AG04449 (cell line): ENCODE results near the gene RBMS3.

Source experiments
- CTCF ChIA-PET: fragments of 350-600 bp; formaldehyde crosslinking; extraction: SDS; loops from one replicate; lab custom pipeline; 2021; ENCODE audit warnings: antibody characterized with exemption; lab: Yijun Ruan, JAX
- POLR2A ChIA-PET: fragments of 400-600, 350-600 bp; formaldehyde crosslinking; extraction: SDS; loops from one replicate; lab custom pipeline; 2020; ENCODE audit warnings: antibody characterized with exemption, inconsistent platforms; lab: Yijun Ruan, JAX
- DNase-seq: peaks from one replicate; pipeline ENCODE4 v3.0.0-alpha.2; 2010; ENCODE audit warnings: low read depth, low spot score
- H3K4me3 ChIP-seq: 2 replicates; pipeline ENCODE4 v1.5.1; 2011; ENCODE audit warnings: low read depth, mild to moderate bottlenecking, control low read depth, low read length
- TF ChIP-seq, protein P1 (sequence below): IDR thresholded peaks from one replicate; pipeline ENCODE4 v1.5.1; 2011; ENCODE audit warnings: mild to moderate bottlenecking, moderate library complexity, low read length, control low read depth, inconsistent platforms; ENCODE audit not compliant: insufficient read depth; ENCODE audit errors: missing control alignments

RBMS3 gene

DNA sequence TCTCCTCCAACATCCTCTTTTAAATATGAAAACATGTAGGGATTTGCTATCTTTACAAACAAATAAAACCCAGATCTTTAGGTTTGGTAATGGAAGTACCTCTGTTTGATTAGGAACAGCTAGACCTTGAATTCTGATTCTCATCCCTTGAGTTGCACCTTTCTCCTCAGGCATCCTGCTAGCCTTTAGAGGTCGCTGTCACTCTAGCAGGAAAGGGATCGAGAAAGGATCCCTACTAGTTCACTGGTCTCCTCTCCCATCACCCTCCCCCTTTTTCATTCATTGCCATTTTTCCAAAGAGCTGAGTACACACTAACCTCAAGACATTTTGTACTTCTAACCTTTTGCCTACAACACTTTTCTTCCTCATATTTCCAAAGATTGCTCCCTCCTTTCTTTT, 569.8 kb downstream of the RBMS3 start:
- POLR2A ChIA-PET: no interaction called here
- DNase-seq: no peak
- TF ChIP-seq, protein P1, sequence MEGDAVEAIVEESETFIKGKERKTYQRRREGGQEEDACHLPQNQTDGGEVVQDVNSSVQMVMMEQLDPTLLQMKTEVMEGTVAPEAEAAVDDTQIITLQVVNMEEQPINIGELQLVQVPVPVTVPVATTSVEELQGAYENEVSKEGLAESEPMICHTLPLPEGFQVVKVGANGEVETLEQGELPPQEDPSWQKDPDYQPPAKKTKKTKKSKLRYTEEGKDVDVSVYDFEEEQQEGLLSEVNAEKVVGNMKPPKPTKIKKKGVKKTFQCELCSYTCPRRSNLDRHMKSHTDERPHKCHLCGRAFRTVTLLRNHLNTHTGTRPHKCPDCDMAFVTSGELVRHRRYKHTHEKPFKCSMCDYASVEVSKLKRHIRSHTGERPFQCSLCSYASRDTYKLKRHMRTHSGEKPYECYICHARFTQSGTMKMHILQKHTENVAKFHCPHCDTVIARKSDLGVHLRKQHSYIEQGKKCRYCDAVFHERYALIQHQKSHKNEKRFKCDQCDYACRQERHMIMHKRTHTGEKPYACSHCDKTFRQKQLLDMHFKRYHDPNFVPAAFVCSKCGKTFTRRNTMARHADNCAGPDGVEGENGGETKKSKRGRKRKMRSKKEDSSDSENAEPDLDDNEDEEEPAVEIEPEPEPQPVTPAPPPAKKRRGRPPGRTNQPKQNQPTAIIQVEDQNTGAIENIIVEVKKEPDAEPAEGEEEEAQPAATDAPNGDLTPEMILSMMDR: no peak
- CTCF ChIA-PET: interaction anchor here (1.5 kb wide), 1 partner anchor 98 kb away, joined by 3 read pairs; no protein-coding TSS in a partner anchor
- H3K4me3 ChIP-seq: no peak overlapping the region

DNA sequence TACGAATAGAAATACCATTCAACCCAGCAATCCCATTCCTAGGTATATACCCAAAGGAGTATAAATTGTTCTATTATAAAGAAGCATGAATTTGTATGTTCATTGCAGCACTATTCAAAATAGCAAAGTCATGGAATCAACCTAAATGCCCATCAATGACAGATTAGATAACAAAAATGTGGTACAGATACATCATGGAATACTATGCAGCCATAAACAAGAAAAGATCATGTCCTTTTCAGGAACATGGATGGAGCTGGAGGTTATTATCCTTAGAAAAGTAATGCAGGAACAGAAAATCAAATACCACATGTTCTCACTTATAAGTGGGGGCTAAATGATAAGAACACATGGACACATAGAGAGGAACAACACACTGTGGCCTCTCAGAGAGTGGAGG, 571.9 kb downstream of the RBMS3 start:
- POLR2A ChIA-PET: no interaction called here
- TF ChIP-seq, protein P1: no peak
- H3K4me3 ChIP-seq: no peak overlapping the region
- CTCF ChIA-PET: no interaction called here
- no peak for DNase-seq

DNA sequence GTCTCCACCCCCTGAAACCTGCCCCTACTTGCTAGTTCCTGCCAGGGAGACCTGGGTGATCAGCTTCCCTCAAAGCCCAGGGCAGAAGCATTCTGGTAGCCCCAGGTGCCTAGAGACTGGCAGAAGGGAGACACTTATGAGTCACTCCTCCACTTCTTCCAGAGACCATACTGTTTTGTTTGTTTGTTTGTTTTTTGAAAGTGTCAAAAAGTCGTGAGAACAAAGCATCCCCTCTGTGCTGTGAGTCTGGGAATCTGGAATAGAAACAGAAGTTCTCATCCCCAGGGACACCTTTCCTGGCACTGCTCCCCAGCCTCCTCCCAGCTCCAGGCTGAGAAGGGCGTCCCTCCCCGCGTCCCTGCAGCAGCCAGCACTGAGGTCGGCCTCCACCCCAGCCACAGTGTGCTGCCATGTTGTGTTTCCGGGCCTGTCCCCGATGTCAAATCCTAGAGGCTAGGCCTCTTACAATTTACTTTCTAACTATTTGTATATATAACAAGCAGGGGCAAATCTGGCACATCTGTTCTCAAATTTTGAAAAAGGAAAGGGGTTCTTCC, 573.0 kb downstream of the RBMS3 start:
- H3K4me3 ChIP-seq: no peak overlapping the region
- POLR2A ChIA-PET: no interaction called here
- TF ChIP-seq, protein P1: no peak
- CTCF ChIA-PET: no interaction called here
- DNase-seq: no peak

DNA sequence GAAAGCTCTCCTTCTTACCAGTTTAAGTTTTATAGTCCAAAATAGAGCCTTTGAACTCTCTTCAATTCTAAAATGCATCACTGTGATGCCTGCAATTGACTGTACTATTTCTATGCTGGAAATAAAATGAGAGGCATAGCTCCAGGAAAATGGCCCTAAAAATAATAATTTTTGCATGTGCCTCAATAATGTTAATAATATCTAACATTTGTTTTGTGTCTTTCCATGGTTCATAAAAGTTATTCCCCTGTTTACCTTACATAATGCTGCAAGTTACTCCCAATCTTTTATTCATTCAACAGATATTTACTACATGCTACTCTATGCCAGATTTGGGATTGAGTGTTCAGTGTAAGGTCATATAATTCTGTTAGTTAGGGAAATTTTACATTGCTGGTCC, 574.0 kb downstream of the RBMS3 start:
- TF ChIP-seq, protein P1: no peak
- DNase-seq: no peak
- ChIA-PET CTCF (no interaction called here), POLR2A (no interaction called here)
- no peak overlapping the region for H3K4me3 ChIP-seq

DNA sequence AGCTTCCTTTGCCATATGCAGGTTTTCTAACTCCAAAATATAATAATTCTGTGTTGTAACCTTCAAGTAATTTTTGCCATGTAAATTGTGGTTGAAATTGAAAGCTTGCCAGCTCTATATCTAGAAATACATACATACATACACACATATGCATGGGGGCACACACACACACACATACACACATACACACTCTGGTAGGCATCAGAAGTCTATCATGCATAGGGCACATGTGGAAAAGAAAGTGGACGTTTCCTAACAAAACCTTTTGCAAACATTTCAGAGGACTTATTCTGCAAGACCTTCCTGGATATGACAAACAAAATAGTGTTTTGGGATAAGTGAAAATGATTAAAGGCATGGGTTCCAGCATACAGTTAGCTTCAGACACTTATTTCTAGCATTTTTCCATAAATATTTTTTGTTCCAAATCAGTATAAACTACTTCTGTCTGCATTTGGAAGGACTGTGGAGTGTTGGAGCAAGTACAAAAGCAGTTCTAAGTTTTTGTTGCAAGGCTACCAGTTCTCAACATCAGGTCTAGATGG, 578.9 kb downstream of the RBMS3 start:
- CTCF ChIA-PET: interaction anchor here (0.6 to 0.9 kb wide), 2 partner anchors 10 to 236 kb away, joined by 3 read pairs; no protein-coding TSS in a partner anchor

DNA sequence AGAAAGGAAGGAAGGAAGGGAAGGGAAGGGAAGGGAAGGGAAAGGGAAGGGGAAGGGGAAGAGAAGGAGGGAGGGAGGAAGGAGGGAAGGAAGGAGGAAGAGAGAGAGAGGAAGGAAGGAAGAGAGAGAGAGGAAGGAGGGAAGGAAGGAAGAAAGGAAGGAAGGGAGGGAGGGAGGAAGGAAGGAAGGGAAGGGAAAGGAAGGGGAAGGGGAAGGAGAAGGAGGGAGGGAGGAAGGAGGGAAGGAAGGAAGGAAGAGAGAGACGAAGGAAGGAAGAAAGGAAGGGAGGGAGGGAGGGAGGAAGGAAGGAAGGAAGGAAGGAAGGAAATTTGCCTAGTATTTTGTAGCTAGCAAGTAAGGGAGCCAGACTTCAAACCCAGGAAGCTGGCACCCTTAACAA, 583.9 kb downstream of the RBMS3 start:
- TF ChIP-seq, protein P1: no peak
- no peak for DNase-seq
- ChIA-PET POLR2A (no interaction called here), CTCF (interaction anchor here (0.6 to 1.5 kb wide), 2 partner anchors 11 to 408 kb away, joined by 3 to 5 read pairs; no protein-coding TSS in a partner anchor)
- H3K4me3 ChIP-seq: no peak overlapping the region

More for the DNA sequence above, 578.9 kb downstream of the RBMS3 start:
- POLR2A ChIA-PET: no interaction called here
- TF ChIP-seq, protein P1: no peak
- no peak for DNase-seq
- H3K4me3 ChIP-seq: no peak overlapping the region
